HepG2 (cell line): ENCODE results near the gene WIPF2. TPM values are rescaled to one million over a fixed set of nuclear protein-coding genes. Genes with fewer than 3 reads are reported as not detected.

Experiments used
- HIVEP1 ChIP-seq: sonication (generic); formaldehyde crosslinking; IDR thresholded peaks from 2 replicates; pipeline ENCODE4 v1.4.0; 2020; ENCODE audit warnings: mild to moderate bottlenecking, missing genetic modification reagents
- MEF2D ChIP-seq: sonication (generic); formaldehyde crosslinking; IDR thresholded peaks from 2 replicates; pipeline ENCODE4 v1.5.1; 2020; ENCODE audit warnings: mild to moderate bottlenecking, missing genetic modification reagents
- MEIS1 ChIP-seq: sonication (generic); formaldehyde crosslinking; IDR thresholded peaks from 2 replicates; pipeline ENCODE4 v1.9.0; 2021; ENCODE audit warnings: mild to moderate bottlenecking, missing genetic modification reagents, moderate library complexity, borderline replicate concordance
- MLX ChIP-seq: IDR thresholded peaks from 2 replicates; pipeline ENCODE4 v1.6.1; 2016
- NFRKB ChIP-seq: fragments of 450-650 bp; IDR thresholded peaks from 2 replicates; pipeline ENCODE4 v1.6.1; 2017
- PHF8 ChIP-seq: sonication (generic); formaldehyde crosslinking; IDR thresholded peaks from 2 replicates; pipeline ENCODE4 v1.5.0; 2020; ENCODE audit warnings: missing genetic modification reagents
- RERE ChIP-seq: IDR thresholded peaks from 2 replicates; pipeline ENCODE4 v1.6.1; 2016; ENCODE audit warnings: low read depth, missing genetic modification reagents, missing compliant biosample characterization
- SRY ChIP-seq: sonication (generic); formaldehyde crosslinking; IDR thresholded peaks from 2 replicates; pipeline ENCODE4 v1.8.0; 2022; ENCODE audit warnings: mild to moderate bottlenecking, missing genetic modification reagents
- ZNF160 ChIP-seq: sonication (generic); formaldehyde crosslinking; IDR thresholded peaks from 2 replicates; pipeline ENCODE4 v1.8.0; 2022; ENCODE audit warnings: mild to moderate bottlenecking, inconsistent platforms, missing genetic modification reagents
- ZNF326 ChIP-seq: sonication (generic); formaldehyde crosslinking; IDR thresholded peaks from 2 replicates; pipeline ENCODE4 v1.4.0; 2020; ENCODE audit warnings: missing genetic modification reagents, borderline replicate concordance
- ZNF431 ChIP-seq: sonication (generic); formaldehyde crosslinking; IDR thresholded peaks from 2 replicates; pipeline ENCODE4 v1.9.0; 2022; ENCODE audit warnings: missing genetic modification reagents, low read depth, mild to moderate bottlenecking, borderline replicate concordance
- ZNF670 ChIP-seq: sonication (generic); formaldehyde crosslinking; IDR thresholded peaks from 2 replicates; pipeline ENCODE4 v1.8.0; 2022; ENCODE audit warnings: mild to moderate bottlenecking, missing genetic modification reagents, borderline replicate concordance
- ZNF761 ChIP-seq: sonication (generic); formaldehyde crosslinking; conservative IDR thresholded peaks from 2 replicates; pipeline ENCODE4 v1.4.0; 2020; ENCODE audit warnings: mild to moderate bottlenecking, missing genetic modification reagents
- ZNF781 ChIP-seq: sonication (generic); formaldehyde crosslinking; IDR thresholded peaks from 2 replicates; pipeline ENCODE4 v1.5.1; 2020; ENCODE audit warnings: borderline replicate concordance, mild to moderate bottlenecking, missing genetic modification reagents; ENCODE audit errors: not compliant biosample characterization
- ZSCAN22 ChIP-seq: sonication (generic); formaldehyde crosslinking; IDR thresholded peaks from 2 replicates; pipeline ENCODE4 v1.4.0; 2020; ENCODE audit warnings: mild to moderate bottlenecking, missing genetic modification reagents
- polyA plus RNA-seq, 8 experiments: library from polyadenylated mRNA; depleted of rRNA in 3 of 8; stranded (reverse) in 7 of 8; unstranded in 1 of 8; fragments of >200 nt; fragmentation: Illumina TruSeq in 4 of 8; extraction: Trizol in 4 of 8; gene quantifications; 2 replicates each; pipeline versions ENCODE4 v1.2.1 to v1.2.3, GENCODE V29; 2011 to 2016; ENCODE audit warnings: low read depth in 4 of 8, missing spikeins in 1 of 8, mixed read lengths in 1 of 8; ENCODE audit not compliant: insufficient read depth in 1 of 8
- total RNA-seq, 5 experiments: library from RNA; depleted of rRNA; stranded (reverse); fragments of >200 nt; fragmentation: Illumina TruSeq; extraction: Trizol; gene quantifications; 2 replicates each; pipeline ENCODE4 v1.2.3, GENCODE V29; 2016; ENCODE audit warnings: low read depth in 1 of 5
- TF ChIP-seq, protein P1 (sequence below): sonication (generic); formaldehyde crosslinking; IDR thresholded peaks from 2 replicates; pipeline ENCODE4 v1.5.0; 2020; ENCODE audit warnings: missing genetic modification reagents, mild to moderate bottlenecking, borderline replicate concordance
- TF ChIP-seq, protein P2 (sequence below): sonication (generic); formaldehyde crosslinking; IDR thresholded peaks from 2 replicates; pipeline ENCODE4 v1.4.0; 2020; ENCODE audit warnings: missing genetic modification reagents, borderline replicate concordance

WIPF2 gene
- total and polyA plus RNA-seq, 2 of the 13 experiments (the other 11 are each of a cell fraction or from before 2014, with no cell fraction given): 7.2 to 10.8 TPM

GRCh38 chr17:40317880-40318829, 99.1 kb downstream of the WIPF2 start (continued):
- TF ChIP-seq ZNF781 (CRISPR knock-in tag) (peak; percentile 87), ZSCAN22 (CRISPR knock-in tag) (no peak), ZNF670 (0 out of 2 replicates have a peak, but pooled peaks have one; percentile 78), ZNF431 (CRISPR knock-in tag) (peak; percentile 50; the same call in 1 of the 2 replicates), RERE (CRISPR knock-in tag) (no peak), ZNF160 (CRISPR knock-in tag) (0 out of 2 replicates have a peak, but pooled peaks have one; percentile 24), ZNF326 (CRISPR knock-in tag) (no peak), MEF2D (peak; percentile 57; the same call in 1 of the 2 replicates), HIVEP1 (peak; percentile 90), ZNF761 (CRISPR knock-in tag) (peak; percentile 82; the same call in 1 of the 2 replicates), SRY (CRISPR knock-in tag) (peak; percentile 84; the same call in 1 of the 2 replicates), PHF8 (CRISPR knock-in tag) (peak; percentile 90), MLX (CRISPR knock-in tag) (no peak), MEIS1 (CRISPR knock-in tag) (peak; percentile 93; the same call in 1 of the 2 replicates), NFRKB (no peak)
- TF ChIP-seq, protein P1, sequence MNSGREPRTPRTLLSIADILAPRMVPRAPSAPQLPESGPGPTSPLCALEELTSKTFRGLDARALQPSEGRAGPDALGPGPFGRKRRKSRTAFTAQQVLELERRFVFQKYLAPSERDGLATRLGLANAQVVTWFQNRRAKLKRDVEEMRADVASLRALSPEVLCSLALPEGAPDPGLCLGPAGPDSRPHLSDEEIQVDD: no peak
- TF ChIP-seq, protein P2, sequence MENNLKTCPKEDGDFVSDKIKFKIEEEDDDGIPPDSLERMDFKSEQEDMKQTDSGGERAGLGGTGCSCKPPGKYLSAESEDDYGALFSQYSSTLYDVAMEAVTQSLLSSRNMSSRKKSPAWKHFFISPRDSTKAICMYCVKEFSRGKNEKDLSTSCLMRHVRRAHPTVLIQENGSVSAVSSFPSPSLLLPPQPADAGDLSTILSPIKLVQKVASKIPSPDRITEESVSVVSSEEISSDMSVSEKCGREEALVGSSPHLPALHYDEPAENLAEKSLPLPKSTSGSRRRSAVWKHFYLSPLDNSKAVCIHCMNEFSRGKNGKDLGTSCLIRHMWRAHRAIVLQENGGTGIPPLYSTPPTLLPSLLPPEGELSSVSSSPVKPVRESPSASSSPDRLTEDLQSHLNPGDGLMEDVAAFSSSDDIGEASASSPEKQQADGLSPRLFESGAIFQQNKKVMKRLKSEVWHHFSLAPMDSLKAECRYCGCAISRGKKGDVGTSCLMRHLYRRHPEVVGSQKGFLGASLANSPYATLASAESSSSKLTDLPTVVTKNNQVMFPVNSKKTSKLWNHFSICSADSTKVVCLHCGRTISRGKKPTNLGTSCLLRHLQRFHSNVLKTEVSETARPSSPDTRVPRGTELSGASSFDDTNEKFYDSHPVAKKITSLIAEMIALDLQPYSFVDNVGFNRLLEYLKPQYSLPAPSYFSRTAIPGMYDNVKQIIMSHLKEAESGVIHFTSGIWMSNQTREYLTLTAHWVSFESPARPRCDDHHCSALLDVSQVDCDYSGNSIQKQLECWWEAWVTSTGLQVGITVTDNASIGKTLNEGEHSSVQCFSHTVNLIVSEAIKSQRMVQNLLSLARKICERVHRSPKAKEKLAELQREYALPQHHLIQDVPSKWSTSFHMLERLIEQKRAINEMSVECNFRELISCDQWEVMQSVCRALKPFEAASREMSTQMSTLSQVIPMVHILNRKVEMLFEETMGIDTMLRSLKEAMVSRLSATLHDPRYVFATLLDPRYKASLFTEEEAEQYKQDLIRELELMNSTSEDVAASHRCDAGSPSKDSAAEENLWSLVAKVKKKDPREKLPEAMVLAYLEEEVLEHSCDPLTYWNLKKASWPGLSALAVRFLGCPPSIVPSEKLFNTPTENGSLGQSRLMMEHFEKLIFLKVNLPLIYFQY (CRISPR knock-in tag): no peak
